HG02943 (cell line): ENCODE results near the gene MYO5B.

ENCODE experiments used
- ATAC-seq: cut with Tn5 transposase; IDR thresholded peaks from one replicate; pipeline ENCODE4 v1.9.1; 2021; ENCODE audit warnings: mild to moderate bottlenecking, low read depth, moderate library complexity; ENCODE audit not compliant: unreplicated experiment

The MYO5B gene

GRCh38 chr18:49976795-49977560 lies 218.0 kb downstream of the MYO5B start:
- no peak for ATAC-seq

DNA sequence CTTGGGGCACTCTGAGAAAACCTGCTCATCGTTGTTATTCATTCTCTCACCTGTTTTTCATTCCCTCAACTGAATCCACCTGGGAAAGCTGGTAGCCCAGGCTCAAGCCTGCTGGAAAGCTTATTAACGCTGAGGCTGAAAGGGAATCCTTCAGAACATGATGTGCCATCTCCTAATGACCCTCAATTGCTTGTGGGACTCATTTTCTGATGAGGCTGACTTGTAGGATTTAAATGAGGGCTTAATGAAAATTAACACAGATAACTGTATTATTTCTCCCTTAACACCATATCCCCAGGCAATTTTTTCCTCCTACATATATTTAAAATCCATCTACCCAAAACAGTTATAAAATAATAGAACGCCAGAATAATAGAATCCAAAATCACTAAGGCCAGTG lies 218.9 kb downstream of the MYO5B start:
- no peak for ATAC-seq

DNA sequence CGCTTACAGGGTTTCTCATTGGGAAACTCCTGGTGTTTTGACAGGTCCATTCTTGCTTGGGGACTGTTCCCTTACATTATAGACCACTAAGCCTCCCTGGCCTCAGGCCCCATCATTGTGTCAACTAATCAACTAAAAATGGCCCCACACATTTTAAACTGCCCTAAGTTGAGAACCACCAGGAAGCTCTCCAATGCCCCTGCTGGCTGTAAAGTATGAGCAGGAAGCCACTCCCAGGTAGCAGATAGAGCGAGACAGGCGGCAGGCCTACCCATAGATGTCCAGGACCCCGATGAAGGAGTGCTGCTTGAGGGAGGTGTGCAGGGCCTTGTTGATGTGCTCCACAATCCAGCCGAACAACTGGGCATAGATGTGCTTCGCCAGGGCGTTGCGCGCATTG lies 220.9 kb downstream of the MYO5B start:
- no peak for ATAC-seq

GRCh38 chr18:49973592-49973991 lies 221.4 kb downstream of the MYO5B start:
- ATAC-seq: no peak

- no peak for ATAC-seq
These were observed 222.4 kb downstream of the MYO5B start for GRCh38 chr18:49972535-49972934.

DNA sequence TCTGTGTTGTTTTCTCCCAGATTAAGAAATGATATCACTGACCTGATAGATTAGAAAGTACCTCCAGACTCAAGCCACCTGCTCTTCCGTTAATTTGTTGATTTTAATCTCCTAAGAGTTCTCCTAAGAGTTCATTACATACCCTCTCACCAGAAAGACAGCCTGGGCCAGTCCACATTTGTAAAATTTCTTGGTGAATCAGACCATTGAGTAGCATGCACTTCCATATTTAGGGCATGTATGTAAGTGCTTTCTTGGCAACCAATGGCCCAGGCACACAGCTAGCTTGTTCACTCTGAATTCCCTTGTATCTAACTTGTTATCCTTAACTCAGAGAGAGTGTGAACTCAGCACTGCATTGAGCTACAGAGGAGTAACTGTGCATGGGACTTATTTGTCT lies 223.5 kb downstream of the MYO5B start:
- ATAC-seq: no peak

GRCh38 chr18:49970319-49970718 lies 224.6 kb downstream of the MYO5B start:
- no peak for ATAC-seq

DNA sequence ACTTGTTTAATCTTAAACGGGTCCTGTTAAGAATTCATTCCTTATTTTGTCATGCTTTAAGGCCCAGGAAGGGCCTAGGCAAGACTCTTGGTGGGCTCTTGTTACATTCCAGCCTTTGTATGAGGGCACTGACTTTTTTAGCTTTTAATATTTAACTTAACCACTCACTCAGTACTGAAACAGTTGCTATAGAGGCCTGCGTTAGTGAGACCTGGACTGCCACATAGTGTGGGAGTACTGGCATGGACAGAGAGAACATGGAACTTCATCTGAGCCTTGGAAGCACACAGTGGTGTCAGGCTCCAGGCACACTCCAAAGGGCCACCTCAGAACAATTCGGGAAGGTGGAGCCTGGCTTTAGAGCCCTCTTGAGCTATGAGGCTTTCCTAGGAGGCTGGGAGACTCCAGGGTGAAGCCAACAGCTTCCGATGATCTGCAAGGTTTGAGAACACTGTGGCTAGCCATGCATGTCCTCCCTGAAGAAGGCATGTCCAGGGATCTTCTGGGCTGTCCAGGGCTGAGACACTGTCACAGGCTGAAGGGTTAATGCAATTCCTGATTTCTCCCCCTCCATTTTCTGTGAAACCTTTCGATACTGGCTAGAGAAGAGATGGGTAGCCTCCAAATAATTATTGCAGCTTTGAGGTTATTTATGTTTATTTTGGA lies 226.2 kb downstream of the MYO5B start:
- ATAC-seq: no peak

- ATAC-seq: no peak
These were observed 227.2 kb downstream of the MYO5B start for GRCh38 chr18:49967636-49968313.

DNA sequence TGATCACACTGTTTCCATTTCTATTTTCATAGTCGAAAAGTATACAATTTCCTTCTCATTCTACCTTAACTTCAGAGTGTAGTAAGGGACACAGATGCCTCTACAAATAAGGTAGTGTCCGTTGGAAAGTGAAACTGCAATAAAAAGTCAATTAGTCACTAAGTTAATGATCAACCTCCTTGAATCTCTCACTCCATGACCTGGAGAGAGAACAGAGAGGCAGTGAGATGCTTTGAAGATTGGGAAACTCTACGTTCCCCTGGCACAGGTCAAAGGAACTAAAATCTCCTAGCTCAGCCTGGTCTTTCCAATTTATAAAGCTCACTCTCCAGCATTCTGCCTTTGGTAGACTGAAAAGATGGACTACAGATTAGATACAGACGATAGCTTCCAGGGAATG lies 227.8 kb downstream of the MYO5B start:
- peak; percentile 63 for ATAC-seq

- ATAC-seq: no peak
These were observed 228.9 kb downstream of the MYO5B start for GRCh38 chr18:49966090-49966489.

DNA sequence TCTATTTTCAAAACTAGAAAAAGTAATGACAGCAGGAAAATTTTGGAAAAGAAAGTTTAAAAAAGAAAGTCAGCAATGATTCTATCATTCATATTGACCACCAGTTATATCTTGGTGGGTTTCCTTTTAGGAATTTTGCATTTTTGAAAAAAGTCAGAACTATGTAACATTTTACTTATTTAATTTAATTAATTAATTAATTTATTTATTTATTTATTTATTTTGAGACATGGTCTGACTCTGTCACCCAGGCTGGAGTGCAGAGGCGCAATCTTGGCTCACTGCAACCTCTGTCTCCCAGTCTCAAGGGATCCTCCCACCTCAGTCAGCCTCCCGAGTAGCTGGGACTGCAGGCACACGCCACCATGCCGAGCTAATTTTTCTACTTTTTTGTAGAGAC lies 231.7 kb downstream of the MYO5B start:
- ATAC-seq: no peak

GRCh38 chr18:49961271-49961670 lies 233.7 kb downstream of the MYO5B start:
- no peak for ATAC-seq

DNA sequence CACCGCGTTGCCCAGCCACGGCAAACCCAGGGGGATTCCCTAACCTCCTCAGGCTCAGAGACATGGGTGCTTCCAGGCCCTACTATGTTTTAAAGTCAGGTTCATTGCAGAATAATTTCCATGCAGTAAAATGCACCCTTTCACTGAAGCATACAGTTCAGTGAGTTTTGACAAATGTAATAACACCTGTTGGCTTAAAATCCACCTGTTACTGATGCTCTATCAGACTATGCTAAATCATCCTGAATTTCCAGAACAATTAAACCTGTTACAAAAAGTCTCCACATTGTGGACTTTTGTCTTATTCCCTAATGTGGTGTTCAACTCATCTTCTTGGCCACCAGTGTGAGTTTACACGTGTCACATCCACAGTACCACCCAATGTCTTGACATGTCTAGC lies 234.6 kb downstream of the MYO5B start:
- ATAC-seq: no peak

GRCh38 chr18:49959176-49959575 lies 235.8 kb downstream of the MYO5B start:
- ATAC-seq: peak; percentile 64

DNA sequence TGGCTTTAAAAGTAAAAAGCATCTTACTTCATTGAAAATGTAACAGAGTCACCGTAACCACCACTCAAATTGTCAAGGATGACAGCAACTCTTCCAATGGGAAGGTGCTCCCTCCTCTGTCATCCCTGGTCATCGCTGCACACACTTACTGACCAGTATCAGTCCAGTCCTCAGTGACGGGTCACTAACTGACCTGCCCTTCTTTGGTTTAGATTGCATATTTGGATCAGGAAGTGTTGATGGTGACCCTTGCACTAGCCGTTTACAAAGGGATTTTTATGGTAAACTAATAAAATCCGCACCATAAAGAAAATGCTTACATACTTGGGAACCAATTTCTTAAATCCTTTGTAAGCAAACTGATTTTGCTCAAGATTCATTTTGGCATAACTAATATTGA lies 239.7 kb downstream of the MYO5B start:
- ATAC-seq: no peak

- ATAC-seq: no peak
These were observed 241.6 kb downstream of the MYO5B start for GRCh38 chr18:49953391-49953790.

DNA sequence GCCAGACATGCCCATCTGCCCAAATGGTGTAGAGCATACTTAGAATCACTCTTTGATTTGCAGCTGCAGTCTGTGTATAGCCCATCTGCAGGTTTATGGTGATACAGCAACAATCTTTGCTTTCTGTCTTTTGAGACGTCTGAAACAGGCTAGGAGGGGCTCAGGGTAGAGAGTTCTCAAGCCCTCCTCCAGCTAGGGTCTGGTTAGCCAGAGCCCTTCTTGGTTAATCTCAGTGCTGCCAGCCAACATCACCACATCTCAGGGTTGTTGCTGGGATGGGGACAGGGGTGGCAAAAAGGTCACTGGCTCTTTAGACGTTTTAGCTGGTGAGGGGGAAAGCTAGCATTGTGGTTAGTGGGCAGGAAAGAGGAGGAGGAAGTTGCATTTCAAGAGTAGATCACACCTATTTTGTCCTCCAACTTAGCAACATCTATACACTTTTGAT lies 245.0 kb downstream of the MYO5B start:
- ATAC-seq: no peak

DNA sequence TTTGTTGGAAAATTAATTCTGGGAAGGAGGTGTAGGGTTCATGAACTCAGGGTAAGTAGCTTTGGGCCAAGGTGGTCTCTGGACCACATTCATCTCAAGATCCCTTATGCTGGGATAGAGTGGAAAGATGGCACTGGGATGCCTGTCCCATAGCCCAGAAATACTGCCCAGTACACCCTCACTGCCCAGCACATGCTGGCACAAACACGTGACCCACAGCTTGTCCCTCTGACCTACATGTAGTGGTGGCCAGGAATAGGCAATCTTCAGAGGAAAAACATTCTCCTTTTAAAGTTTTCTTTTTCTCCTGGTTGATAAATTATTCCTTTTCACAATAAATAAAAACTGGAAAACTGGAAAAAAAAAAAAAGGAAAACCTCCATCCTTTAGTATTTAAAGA lies 246.0 kb downstream of the MYO5B start:
- ATAC-seq: no peak

- ATAC-seq: no peak
These were observed 250.3 kb downstream of the MYO5B start for GRCh38 chr18:49944663-49945062.

DNA sequence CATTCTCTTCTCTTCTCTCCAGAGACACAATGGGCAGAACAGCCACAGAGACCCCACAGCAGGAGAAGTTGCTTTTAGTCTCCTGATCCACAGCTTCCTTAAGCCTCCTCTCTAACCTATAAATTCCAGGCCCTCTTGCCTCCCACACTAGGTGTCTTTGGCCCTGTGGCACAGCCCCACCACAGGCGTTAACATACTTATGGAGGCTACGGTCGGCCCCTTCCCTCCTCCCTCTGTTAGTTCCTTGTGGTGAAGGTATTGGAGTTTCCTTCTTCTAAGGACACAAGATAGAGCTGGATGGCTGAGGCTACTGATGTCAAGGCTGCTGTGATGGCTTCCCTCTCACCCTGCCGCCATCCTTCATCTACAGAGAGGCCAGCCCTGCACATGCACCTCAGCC lies 258.1 kb downstream of the MYO5B start:
- ATAC-seq: no peak

GRCh38 chr18:49935215-49935614 lies 259.7 kb downstream of the MYO5B start:
- no peak for ATAC-seq
